NK-92 (cell line): ENCODE measurements around the gene PTMS.

Source experiments
- DNase-seq: peaks from one replicate; lab custom pipeline; 2025; ENCODE audit not compliant: unreplicated experiment; lab: John Stamatoyannopoulos, UW

The PTMS gene

GRCh38 chr12:6787309-6787708, 21.1 kb downstream of the PTMS start:
- DNase-seq, result no peak

GRCh38 chr12:6788972-6789924, 23.1 kb downstream of the PTMS start, which contains the start of gene CD4:
CD4 (plus strand) TSS chr12:6789528; CDS start chr12:6800139, 10,611 bp downstream.
- DNase-seq, result no peak

GRCh38 chr12:6790496-6791150, 24.5 kb downstream of the PTMS start:
- DNase-seq, result no peak

GRCh38 chr12:6791931-6792520, 25.9 kb downstream of the PTMS start:
- no peak for DNase-seq

GRCh38 chr12:6792522-6793201, 26.5 kb downstream of the PTMS start:
- DNase-seq, result no peak

- no peak for DNase-seq
Measured at GRCh38 chr12:6795088-6795487, 28.9 kb downstream of the PTMS start.

- DNase-seq, result no peak
Measured at GRCh38 chr12:6796576-6796975, 30.4 kb downstream of the PTMS start.

- no peak for DNase-seq
Measured at GRCh38 chr12:6799147-6799546, 33.0 kb downstream of the PTMS start.

- DNase-seq, result no peak
Measured at GRCh38 chr12:6807170-6807569, 41.0 kb downstream of the PTMS start.

GRCh38 chr12:6809056-6809455, 42.9 kb downstream of the PTMS start:
- DNase-seq, result no peak

- DNase-seq, result no peak
Measured at GRCh38 chr12:6810758-6811157, 44.6 kb downstream of the PTMS start.

- no peak for DNase-seq
Measured at GRCh38 chr12:6813363-6813762, 47.2 kb downstream of the PTMS start.

GRCh38 chr12:6816598-6816997, 50.4 kb downstream of the PTMS start:
- no peak for DNase-seq

GRCh38 chr12:6817098-6817497, 50.9 kb downstream of the PTMS start:
- no peak for DNase-seq

- no peak for DNase-seq
Measured at GRCh38 chr12:6817662-6818157, 51.5 kb downstream of the PTMS start.

- DNase-seq, result no peak
Measured at GRCh38 chr12:6818222-6818621, 52.1 kb downstream of the PTMS start.

GRCh38 chr12:6818645-6819044, 52.5 kb downstream of the PTMS start:
- DNase-seq, result no peak

GRCh38 chr12:6819106-6820030, 53.2 kb downstream of the PTMS start:
- DNase-seq, result no peak

GRCh38 chr12:6820166-6820565, 54.0 kb downstream of the PTMS start:
- no peak for DNase-seq
